Heart left ventricle (tissue), 16 donors: ENCODE data around the gene FBXL7. TPM values are rescaled to one million over a fixed set of nuclear protein-coding genes. Genes with fewer than 3 reads are reported as not detected.

Source experiments
- ATAC-seq, 4 donors: fragments of 200-7000 bp; cut with Tn5 transposase; one replicate each; pipeline ENCODE4 v1.9.1; 2020 to 2022; ENCODE audit warnings: moderate library complexity in 4 of 4, mild to moderate bottlenecking in 3 of 4, moderate number of reproducible peaks in 1 of 4
- DNase-seq, 5 donors: peaks; one replicate each; pipeline ENCODE4 v3.0.0-alpha.2; 2020
- H3K27ac ChIP-seq, 12 donors: fragments of 200-600 bp; sonication (generic) in 4 of 12; one replicate each; pipeline versions ENCODE4 v1.5.0 to v1.8.0; 2016 to 2022; ENCODE audit warnings: mild to moderate bottlenecking in 2 of 12
- H3K27me3 ChIP-seq, 9 donors: fragments of 200-600 bp; sonication (generic) in 2 of 9; one replicate each; pipeline versions ENCODE4 v1.5.1 to v1.8.0; 2016 to 2022; ENCODE audit warnings: mild to moderate bottlenecking in 3 of 9
- H3K36me3 ChIP-seq, 9 donors: fragments of 200-600 bp; sonication (generic) in 2 of 9; one replicate each; pipeline versions ENCODE4 v1.5.0 to v1.8.0; 2018 to 2022; ENCODE audit warnings: mild to moderate bottlenecking in 2 of 9
- H3K4me1 ChIP-seq, 12 donors: fragments of 200-600 bp; sonication (generic) in 4 of 12; one replicate each; pipeline versions ENCODE4 v1.5.0 to v1.8.0; 2016 to 2022; ENCODE audit warnings: mild to moderate bottlenecking in 3 of 12
- H3K4me3 ChIP-seq, 12 donors: fragments of 200-600 bp; sonication (generic) in 4 of 12; one replicate each; pipeline versions ENCODE4 v1.5.0 to v1.8.0; 2017 to 2022; ENCODE audit warnings: mild to moderate bottlenecking in 9 of 12, moderate library complexity in 4 of 12
- H3K9me3 ChIP-seq, 12 donors: fragments of 200-600 bp; sonication (generic) in 4 of 12; one replicate each; pipeline versions ENCODE4 v1.5.0 to v1.8.0; 2016 to 2022; ENCODE audit warnings: mild to moderate bottlenecking in 1 of 12
- POLR2A ChIP-seq, 2 donors: fragments of 450-650 bp; IDR thresholded peaks; one replicate each; pipeline ENCODE4 v1.6.1; 2017; ENCODE audit warnings: antibody characterized with exemption in 2 of 2, mild to moderate bottlenecking in 2 of 2, moderate library complexity in 2 of 2
- WGBS, 4 donors: extraction: QIAGEN DNeasy Blood & Tissue Kit in 2 of 4; methylation state at CpG; one replicate each; pipeline versions ENCODE4 v1.1.5 to v1.1.7; 2013 to 2018; 5-methylcytosine and 5-hydroxymethylcytosine counted together
- intact Hi-C, 10 donors: fragments of 100-400 bp; cut with DNase I; formaldehyde crosslinking; loops; one replicate each; pipeline versions ENCODE4 v1.11.1 to v1.14.2; 2022
- polyA plus RNA-seq, 2 donors: library from polyadenylated mRNA; stranded (reverse); fragments of 200-250 nt; gene quantifications; one replicate each; pipeline ENCODE4 v1.2.3, GENCODE V29; 2013
- total RNA-seq, 9 donors: library from RNA; depleted of rRNA in 2 of 9; stranded (reverse); fragments of >200 nt in 2 of 9; fragmentation: NEBNext Ultra II Directional in 3 of 9; extraction: Animal tissue kit (Norgen Biotek cat#: 25700) in 3 of 9; gene quantifications; one replicate each; pipeline versions ENCODE4 v1.1.0 to v1.2.4, GENCODE V29; 2016 to 2023
- TF ChIP-seq, protein P1 (sequence below), 12 donors: fragments of 200-600 bp; sonication (generic) in 4 of 12; IDR thresholded peaks; one replicate each; pipeline versions ENCODE4 v1.5.0 to v1.8.0; 2018 to 2022; ENCODE audit warnings: antibody characterized with exemption in 12 of 12, mild to moderate bottlenecking in 5 of 12
- donor health status: ischemic (EF 13 %, LVEDD 7.1; RV severe dilation, severe dysfunction).
- donor health status: healthy with polysubstance abuse.
- donor health status: DM: no; HTN: yes; CAD: no.
- donor health status: DM: no; HTN: no; CAD: no.
- donor health status: ischemic (EF 25% LVEDD 6.9; RV normal size, moderate dysfunction).
- donor health status: ischemic (EF 25% LVEDD 5.7; RV mildly dilated, moderate dysfunction).
- donor health status: healthy.
- donor health status: DM: yes; HTN: yes; CAD: no.
- donor health status: ischemic (EF 35%, LVEDD 5.7; RV mildly dilated, moderate dysfunction).
- donor health status: nonischemic (EF 11% LVEDD 7.7; RV severe dilation, severe dysfunction).
- donor health status: DM: yes; HTN: yes; CAD: no.
- donor health status: PGD.
- donor health status: ischemic (EF 29% LVEDD 5.4; RV normal size, mild dysfunction).
- donor health status: nonischemic (EF 23%, LVEDD 6.1; RV moderate dilation, normal function).

The FBXL7 gene
- total and polyA plus RNA-seq, 11 donors, result 8.7 to 27.6 (median 24.3) TPM

DNA sequence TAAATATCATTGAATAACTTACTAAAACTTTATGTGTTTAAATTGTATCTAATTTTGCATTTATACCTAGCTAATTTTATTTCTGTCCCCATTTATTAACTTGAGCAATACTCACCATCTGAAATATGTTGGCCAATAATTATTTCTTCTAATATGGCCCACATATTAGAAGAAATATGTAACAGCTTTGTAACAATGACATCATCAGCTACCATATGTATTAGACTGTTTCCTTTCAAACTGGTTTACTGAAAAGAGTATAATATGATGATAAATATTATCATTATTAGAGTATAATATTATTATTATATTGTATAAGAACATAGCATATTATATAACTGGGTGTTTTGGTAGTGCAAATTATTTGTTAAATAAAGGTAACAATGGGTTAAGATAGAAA, 220.5 kb downstream of the FBXL7 start:
- no peak for TF ChIP-seq POLR2A (IDR thresholded peaks at IDR 0.05)
- no peaks in the 10 kb centered on the region for H3K36me3 ChIP-seq
- H3K4me3 ChIP-seq, result no peak overlapping the region
- H3K4me1 ChIP-seq, result peaks cover 0 to 59% (median 35%) of the 10 kb centered on the region in 12 donors
- DNase-seq (no peak), ATAC-seq (no peak)
- intact Hi-C loops, result no loop called here
- peaks cover 0 to 18% (median 9%) of the 10 kb centered on the region in 12 donors for H3K9me3 ChIP-seq
- peak overlapping the region in 2 of 12 donors; percentile 28 to 34 for H3K27ac ChIP-seq
- H3K27me3 ChIP-seq, result no peaks in the 10 kb centered on the region

DNA sequence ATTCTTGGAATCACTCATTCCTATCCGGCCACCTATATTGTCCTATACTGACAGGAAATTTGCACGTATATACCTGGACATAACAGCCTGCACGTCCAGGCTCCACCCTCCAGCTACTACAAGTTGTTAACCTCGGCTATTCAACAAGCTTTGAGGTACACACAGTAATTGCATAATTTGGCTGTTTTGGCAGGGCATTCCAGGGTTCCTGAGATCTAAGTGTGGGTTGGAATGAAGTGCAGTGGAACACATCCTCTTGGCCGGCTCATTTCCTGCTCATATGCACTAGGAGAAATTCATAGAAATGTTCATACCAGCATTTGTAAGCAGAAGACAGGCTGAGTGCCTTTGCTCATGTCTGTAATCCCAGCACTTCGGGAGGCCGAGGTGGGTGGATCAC, 222.3 kb downstream of the FBXL7 start:
- H3K36me3 ChIP-seq, result no peaks in the 10 kb centered on the region
- peaks cover 0 to 36% (median 20%) of the 10 kb centered on the region in 12 donors for H3K9me3 ChIP-seq
- WGBS, 4 donors, result 78 to 85% (median 82%) methylated on average over 7 of the region's 7 CpGs
- intact Hi-C loops, result no loop called here
- DNase-seq, result no peak
- ATAC-seq, result peak in 1 of 4 donors; percentile 12
- H3K4me3 ChIP-seq, result no peak overlapping the region
- TF ChIP-seq, protein P1, sequence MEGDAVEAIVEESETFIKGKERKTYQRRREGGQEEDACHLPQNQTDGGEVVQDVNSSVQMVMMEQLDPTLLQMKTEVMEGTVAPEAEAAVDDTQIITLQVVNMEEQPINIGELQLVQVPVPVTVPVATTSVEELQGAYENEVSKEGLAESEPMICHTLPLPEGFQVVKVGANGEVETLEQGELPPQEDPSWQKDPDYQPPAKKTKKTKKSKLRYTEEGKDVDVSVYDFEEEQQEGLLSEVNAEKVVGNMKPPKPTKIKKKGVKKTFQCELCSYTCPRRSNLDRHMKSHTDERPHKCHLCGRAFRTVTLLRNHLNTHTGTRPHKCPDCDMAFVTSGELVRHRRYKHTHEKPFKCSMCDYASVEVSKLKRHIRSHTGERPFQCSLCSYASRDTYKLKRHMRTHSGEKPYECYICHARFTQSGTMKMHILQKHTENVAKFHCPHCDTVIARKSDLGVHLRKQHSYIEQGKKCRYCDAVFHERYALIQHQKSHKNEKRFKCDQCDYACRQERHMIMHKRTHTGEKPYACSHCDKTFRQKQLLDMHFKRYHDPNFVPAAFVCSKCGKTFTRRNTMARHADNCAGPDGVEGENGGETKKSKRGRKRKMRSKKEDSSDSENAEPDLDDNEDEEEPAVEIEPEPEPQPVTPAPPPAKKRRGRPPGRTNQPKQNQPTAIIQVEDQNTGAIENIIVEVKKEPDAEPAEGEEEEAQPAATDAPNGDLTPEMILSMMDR (IDR thresholded peaks at IDR 0.05), result no peak
- peaks cover 0 to 41% (median 22%) of the 10 kb centered on the region in 12 donors for H3K4me1 ChIP-seq
- no peak overlapping the region for H3K27ac ChIP-seq
- H3K27me3 ChIP-seq, result no peaks in the 10 kb centered on the region

DNA sequence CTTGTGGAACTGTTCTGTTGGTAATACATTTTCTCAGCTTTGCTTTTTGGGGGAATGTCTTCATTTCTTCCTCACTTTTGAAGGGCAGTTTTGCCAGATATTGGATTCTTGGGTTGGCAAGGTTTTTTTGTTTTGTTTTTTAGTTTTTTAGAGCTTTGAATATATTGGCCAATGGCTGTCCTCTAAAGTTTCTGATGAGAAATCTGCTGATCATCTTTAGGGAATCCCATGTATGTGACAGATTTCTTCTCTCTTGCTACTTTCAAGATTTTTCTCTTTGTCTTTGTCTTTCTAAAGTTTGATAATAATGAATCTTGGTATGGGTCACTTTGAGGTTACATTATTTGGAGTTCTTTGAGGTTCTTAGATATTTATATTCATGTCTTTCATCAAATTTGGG, 227.4 kb downstream of the FBXL7 start:
- H3K4me3 ChIP-seq, result no peak overlapping the region
- peaks cover 0 to 57% (median 33%) of the 10 kb centered on the region in 12 donors for H3K9me3 ChIP-seq
- no peak for ATAC-seq
- intact Hi-C loops, result no loop called here
- TF ChIP-seq, protein P1 (IDR thresholded peaks at IDR 0.05), result no peak
- no peak for TF ChIP-seq POLR2A (IDR thresholded peaks at IDR 0.05)
- peaks cover 0 to 21% (median 9%) of the 10 kb centered on the region in 12 donors for H3K4me1 ChIP-seq
- H3K27me3 ChIP-seq, result no peaks in the 10 kb centered on the region
- H3K27ac ChIP-seq, result no peak overlapping the region
- DNase-seq, result no peak
- no peaks in the 10 kb centered on the region for H3K36me3 ChIP-seq

DNA sequence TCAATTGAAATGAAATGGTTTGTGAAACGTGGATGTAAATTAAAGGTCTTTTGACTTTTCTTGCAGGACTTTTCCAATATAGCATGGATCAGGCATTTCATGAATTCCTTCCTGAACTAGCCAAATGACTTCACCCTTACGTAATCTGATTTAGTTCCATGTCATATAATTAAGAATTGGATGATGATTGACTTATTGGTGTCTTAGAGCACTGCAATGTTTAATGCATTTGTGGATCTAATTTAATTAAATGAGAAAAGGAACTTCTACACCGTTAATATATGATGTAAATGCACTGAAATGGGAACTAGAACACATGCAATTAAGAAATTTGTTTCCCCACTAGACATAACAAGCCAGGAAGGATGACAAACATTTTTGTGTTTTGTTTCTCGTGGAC, 228.8 kb downstream of the FBXL7 start:
- H3K4me3 ChIP-seq, result no peak overlapping the region
- H3K4me1 ChIP-seq, result peaks cover 0 to 26% (median 12%) of the 10 kb centered on the region in 12 donors
- H3K27me3 ChIP-seq, result no peaks in the 10 kb centered on the region
- no peak for DNase-seq
- TF ChIP-seq POLR2A (IDR thresholded peaks at IDR 0.05), result no peak
- TF ChIP-seq, protein P1 (IDR thresholded peaks at IDR 0.05), result no peak
- intact Hi-C loops, result no loop called here
- H3K36me3 ChIP-seq, result no peaks in the 10 kb centered on the region
- WGBS, 4 donors, result 80 to 93% (median 89%) methylated on average over 4 of the region's 4 CpGs
- no peak overlapping the region for H3K27ac ChIP-seq
- ATAC-seq, result no peak
- peaks cover 0 to 56% (median 33%) of the 10 kb centered on the region in 12 donors for H3K9me3 ChIP-seq

DNA sequence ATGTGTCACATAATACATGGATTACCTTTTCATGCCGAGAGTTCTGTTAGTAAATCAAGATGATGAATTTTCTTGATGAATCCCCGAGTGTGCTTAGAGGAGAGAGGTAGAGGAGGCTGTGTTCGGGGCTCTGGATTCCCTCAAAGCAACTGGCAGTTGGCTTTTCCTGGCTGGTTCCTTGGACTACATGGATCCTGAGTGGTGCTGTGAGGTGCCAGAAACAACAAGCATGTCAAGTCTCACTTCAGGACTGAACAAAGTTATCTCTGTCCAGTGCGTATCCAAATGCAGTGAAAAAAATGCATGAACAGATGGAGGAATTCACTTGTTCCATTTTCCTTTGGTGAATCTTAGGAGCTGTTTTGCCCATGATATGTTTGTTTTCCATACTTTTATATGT, 231.7 kb downstream of the FBXL7 start:
- intact Hi-C loops, result no loop called here
- H3K27me3 ChIP-seq, result no peaks in the 10 kb centered on the region
- no peaks in the 10 kb centered on the region for H3K36me3 ChIP-seq
- 35 to 50% (median 47%) methylated on average over 4 of the region's 4 CpGs for WGBS, 4 donors
- no peak overlapping the region for H3K4me3 ChIP-seq
- H3K27ac ChIP-seq, result peak overlapping the region in 8 of 12 donors; percentile 31 to 67 (median 36)
- TF ChIP-seq POLR2A (IDR thresholded peaks at IDR 0.05), result no peak
- TF ChIP-seq, protein P1 (IDR thresholded peaks at IDR 0.05), result no peak
- ATAC-seq, result peak; percentile 96 to 99 (median 98)
- peak in 4 of 5 donors; percentile 58 to 80 (median 65) for DNase-seq
- H3K9me3 ChIP-seq, result peaks cover 0 to 27% (median 17%) of the 10 kb centered on the region in 12 donors
- peaks cover 0 to 28% (median 13%) of the 10 kb centered on the region in 12 donors for H3K4me1 ChIP-seq
